K562 (cell line): ENCODE measurements around the gene HVCN1. TPM values are rescaled to one million over a fixed set of nuclear protein-coding genes. Genes with fewer than 3 reads are reported as not detected.

Source experiments
- ATAC-seq: fragments of 200-7000 bp; cut with Tn5 transposase; 3 replicates; pipeline ENCODE4 v1.9.1; 2020; ENCODE audit warnings: moderate library complexity
- BruUV-seq: library from RNA; stranded (reverse); fragments of 400-500 nt; replicated peaks from 2 replicates; lab custom pipeline; 2021; lab: Mats Ljungman, UMichigan
- CTCF ChIA-PET: fragments of 300-600 bp; formaldehyde crosslinking; extraction: SDS; loops from one replicate; lab custom pipeline; 2021; ENCODE audit warnings: low intra/inter-chr PET ratio; lab: Yijun Ruan, JAX
- POLR2A ChIA-PET: fragments of 300-600, 350-650 bp; sonication (Branson Sonifier 250); formaldehyde crosslinking; extraction: SDS; loops from one replicate; lab custom pipeline; 2021; ENCODE audit warnings: antibody characterized with exemption, inconsistent platforms; lab: Yijun Ruan, JAX
- DNase-seq, 4 experiments: peaks; one replicate each; pipeline versions ENCODE4 v3.0.0 to v3.0.0-alpha.2; 2011 to 2018; ENCODE audit warnings: low spot score in 3 of 4, mixed read lengths in 3 of 4; ENCODE audit errors: extremely low read depth in 1 of 4
- FAIRE-seq: peaks from 2 replicates; lab custom pipeline; 2011; peaks lifted over from hg19 to GRCh38; lab: Jason Lieb, UNC
- H2AFZ ChIP-seq: 2 replicates; pipeline ENCODE4 v1.6.0; 2011; ENCODE audit warnings: low read depth, low read length, control low read depth, inconsistent platforms
- H3K27ac ChIP-seq: fragments of 200-600 bp; 3 replicates; pipeline ENCODE4 v1.8.0; 2011; ENCODE audit warnings: low read depth, mild to moderate bottlenecking, control low read depth, inconsistent platforms, low read length, moderate library complexity, mixed read lengths; ENCODE audit errors: extremely low read depth
- H3K27me3 ChIP-seq, 2 experiments: fragments of 300-600 bp in 1 of 2; 2 replicates in 1 of 2; 3 replicates in 1 of 2; pipeline versions ENCODE4 v1.6.0 to v1.8.0; 2011; ENCODE audit warnings: inconsistent platforms in 2 of 2, low read length in 2 of 2, mild to moderate bottlenecking in 1 of 2, mixed read lengths in 1 of 2, moderate library complexity in 1 of 2; ENCODE audit not compliant: control insufficient read depth in 2 of 2, insufficient read depth in 2 of 2
- H3K36me3 ChIP-seq: fragments of 300-600 bp; 3 replicates; pipeline ENCODE4 v1.8.0; 2011; ENCODE audit warnings: mild to moderate bottlenecking, low read length, inconsistent platforms; ENCODE audit not compliant: control insufficient read depth, insufficient read depth
- H3K4me1 ChIP-seq, 2 experiments: fragments of 200-600 bp in 1 of 2; replicated peaks in 1 of 2; 2 replicates in 1 of 2; 3 replicates in 1 of 2; pipeline versions ENCODE4 v1.5.1 to v1.8.0; 2011; ENCODE audit warnings: inconsistent platforms in 2 of 2, low read length in 2 of 2, mild to moderate bottlenecking in 1 of 2, mixed read lengths in 1 of 2, moderate library complexity in 1 of 2; ENCODE audit not compliant: control insufficient read depth in 2 of 2, insufficient read depth in 2 of 2
- H3K4me2 ChIP-seq: 2 replicates; pipeline ENCODE4 v1.6.1; 2011; ENCODE audit warnings: low read length, control low read depth, inconsistent platforms, mixed read lengths; ENCODE audit not compliant: insufficient read depth
- H3K4me3 ChIP-seq: fragments of 200-600 bp; sonication (generic), shearing (Covaris generic); 2 replicates; pipeline ENCODE4 v1.5.1; 2016; ENCODE audit warnings: control low read depth, inconsistent platforms
- H3K79me2 ChIP-seq: fragments of 200-600 bp; 3 replicates; pipeline ENCODE4 v1.8.0; 2011; ENCODE audit warnings: low read length, inconsistent platforms; ENCODE audit not compliant: control insufficient read depth, insufficient read depth
- H3K9ac ChIP-seq, 2 experiments: 2 replicates each; pipeline versions ENCODE4 v1.6.0 to v1.6.1; 2011; ENCODE audit warnings: low read depth in 2 of 2, low read length in 2 of 2, control low read depth in 1 of 2, inconsistent platforms in 1 of 2, mild to moderate bottlenecking in 1 of 2, mixed read lengths in 1 of 2; ENCODE audit not compliant: insufficient read depth in 1 of 2
- H3K9me1 ChIP-seq: one replicate; pipeline ENCODE4 v1.6.0; 2011; ENCODE audit warnings: inconsistent platforms, mild to moderate bottlenecking, low read length, moderate library complexity; ENCODE audit not compliant: control insufficient read depth, insufficient read depth
- H3K9me3 ChIP-seq: replicated peaks from 2 replicates; pipeline ENCODE4 v1.5.1; 2011; ENCODE audit warnings: low read depth, low read length, inconsistent platforms; ENCODE audit not compliant: control insufficient read depth, insufficient read depth
- H4K20me1 ChIP-seq: replicated peaks from 2 replicates; pipeline ENCODE4 v1.6.1; 2011; ENCODE audit warnings: low read length, inconsistent platforms, mixed read lengths; ENCODE audit not compliant: control insufficient read depth, insufficient read depth
- CHAMP1 ChIP-seq: fragments of 450-650 bp; IDR thresholded peaks from 2 replicates; pipeline ENCODE4 v1.6.1; 2016; ENCODE audit warnings: mild to moderate bottlenecking
- KLF6 ChIP-seq: fragments of 250-450 bp; sonication (Bioruptor Pico); IDR thresholded peaks from 2 replicates; pipeline ENCODE4 v1.4.0; 2020; ENCODE audit warnings: mild to moderate bottlenecking, moderate library complexity, borderline replicate concordance
- NKRF ChIP-seq: fragments of 450-650 bp; IDR thresholded peaks from 2 replicates; pipeline ENCODE4 v1.6.1; 2016; ENCODE audit warnings: borderline replicate concordance
- NONO ChIP-seq, 2 experiments: fragments of 200-400 bp in 1 of 2; fragments of 450-650 bp in 1 of 2; formaldehyde crosslinking in 1 of 2; IDR thresholded peaks; 2 replicates each; pipeline ENCODE4 v1.6.1; 2017; ENCODE audit warnings: low read depth in 2 of 2, mild to moderate bottlenecking in 2 of 2, moderate library complexity in 2 of 2, low read length in 1 of 2
- POLR2AphosphoS5 ChIP-seq: IDR thresholded peaks from 2 replicates; pipeline ENCODE4 v1.6.1; 2011; ENCODE audit warnings: mild to moderate bottlenecking, low read depth, low read length, moderate library complexity; ENCODE audit not compliant: control insufficient read depth, insufficient read depth
- RAD51 ChIP-seq: fragments of 450-650 bp; IDR thresholded peaks from 2 replicates; pipeline ENCODE4 v1.7.1; 2016; ENCODE audit warnings: low read depth, mild to moderate bottlenecking, borderline replicate concordance
- SOX6 ChIP-seq: fragments of 450-650 bp; IDR thresholded peaks from 2 replicates; pipeline ENCODE4 v1.6.1; 2014; ENCODE audit warnings: mild to moderate bottlenecking
- ZBTB17 ChIP-seq: fragments of 450-650 bp; formaldehyde crosslinking; IDR thresholded peaks from 2 replicates; pipeline ENCODE4 v1.4.0; 2020; ENCODE audit warnings: mild to moderate bottlenecking
- ZNF134 ChIP-seq: fragments of 250-450 bp; sonication (Bioruptor Pico); conservative IDR thresholded peaks from 2 replicates; pipeline ENCODE4 v1.4.0; 2020
- ZNF780A ChIP-seq: fragments of 250-450 bp; sonication (Bioruptor Pico); IDR thresholded peaks from 2 replicates; pipeline ENCODE4 v1.5.0; 2021; ENCODE audit warnings: mild to moderate bottlenecking
- ZZZ3 ChIP-seq: fragments of 450-650 bp; IDR thresholded peaks from 2 replicates; pipeline ENCODE4 v1.6.1; 2016; ENCODE audit warnings: antibody characterized with exemption, mild to moderate bottlenecking, moderate library complexity
- WGBS: fragments of 100-300 bp; shearing (Covaris generic); methylation state at CpG from one replicate; pipeline ENCODE4 v1.1.6; 2016; ENCODE audit warnings: low coverage, mixed read lengths; ENCODE audit not compliant: insufficient coverage; ENCODE audit errors: missing lambda C conversion rate; 5-methylcytosine and 5-hydroxymethylcytosine counted together
- in situ Hi-C: fragments of 300-500 bp; cut with MboI; formaldehyde crosslinking; loops from 4 replicates; pipeline ENCODE4 v1.15.0; 2018; ENCODE audit warnings: inconsistent platforms, mixed read lengths
- intact Hi-C: fragments of 100-400 bp; cut with micrococcal nuclease; formaldehyde crosslinking; loops from 2 replicates; pipeline ENCODE4 v1.14.2; 2022
- polyA plus RNA-seq, 8 experiments: library from polyadenylated mRNA; depleted of rRNA in 4 of 8; stranded (reverse) in 5 of 8; unstranded in 3 of 8; fragments of >200 nt; fragmentation: Nextera tagmentation in 2 of 8; fragmentation: Illumina TruSeq in 1 of 8; extraction: Ambion mirVana in 2 of 8; extraction: Trizol in 1 of 8; gene quantifications; 2 replicates each; pipeline versions ENCODE4 v1.2.1 to v1.2.3, GENCODE V29; 2011 to 2014; ENCODE audit warnings: inconsistent platforms in 1 of 8, missing spikeins in 1 of 8
- total RNA-seq, 7 experiments: library from RNA; depleted of rRNA in 6 of 7; stranded (reverse); fragments of >200 nt in 6 of 7; fragmentation: Illumina TruSeq in 2 of 7; extraction: Trizol in 2 of 7; gene quantifications; 2 replicates each; pipeline versions ENCODE4 v1.2.1 to v1.2.3, GENCODE V29; 2011 to 2021; ENCODE audit warnings: low replicate concordance in 1 of 7

HVCN1 gene
- total and polyA plus RNA-seq, 9 of the 15 experiments (the other 6 are each of a cell fraction or from before 2014, with no cell fraction given) = 0.21 to 1.4 (median 0.74) TPM

- no peak overlapping the region for H3K9ac ChIP-seq
- CTCF ChIA-PET = no interaction called here
- in situ Hi-C loops (no loop called here), intact Hi-C loops (no loop called here)
- BruUV-seq = no TSS peak
- 39% methylated on average over 5 of the region's 5 CpGs for WGBS
- peaks cover 3% of the 10 kb centered on the region for H3K9me1 ChIP-seq
- H3K27me3 ChIP-seq = peaks cover 0 to 14% of the 10 kb centered on the region in 2 experiments; a peak in 1 of 5 replicates
- H3K27ac ChIP-seq = no peak overlapping the region
- H3K4me1 ChIP-seq = peaks cover 5 to 26% of the 10 kb centered on the region in 2 experiments
- FAIRE-seq = no peak
- no peak overlapping the region for H3K4me2 ChIP-seq
- no peaks in the 10 kb centered on the region for H3K36me3 ChIP-seq
- POLR2A ChIA-PET = no interaction called here
- no peak overlapping the region for H3K4me3 ChIP-seq
- H2AFZ ChIP-seq = no peak overlapping the region
- no peaks in the 10 kb centered on the region for H3K79me2 ChIP-seq
- TF ChIP-seq SOX6 (0 out of 2 replicates have a peak, but pooled peaks have one; percentile 47), ZNF134 (no peak)
- no peak for ATAC-seq
- no peaks in the 10 kb centered on the region for H4K20me1 ChIP-seq
- DNase-seq = no peak
- H3K9me3 ChIP-seq = no peaks in the 10 kb centered on the region
These were observed 52.4 kb downstream of the HVCN1 start for GRCh38 chr12:110636516-110636915.

- Histone ChIP-seq H3K27me3 (peaks cover 0 to 14% of the 10 kb centered on the region in 2 experiments; a peak in 1 of 5 replicates), H3K4me3 (no peak overlapping the region), H3K9me1 (peaks cover 3% of the 10 kb centered on the region), H3K4me2 (no peak overlapping the region), H2AFZ (no peak overlapping the region), H3K4me1 (peaks cover 0 to 12% of the 10 kb centered on the region in 2 experiments; a peak in 3 of 5 replicates), H3K36me3 (no peaks in the 10 kb centered on the region), H4K20me1 (no peaks in the 10 kb centered on the region), H3K79me2 (no peaks in the 10 kb centered on the region), H3K27ac (no peak overlapping the region), H3K9me3 (no peaks in the 10 kb centered on the region), H3K9ac (no peak overlapping the region)
- TF ChIP-seq ZBTB17 (CRISPR knock-in tag) (no peak), CHAMP1 (no peak), POLR2AphosphoS5 (no peak), NONO (IDR thresholded peaks at IDR 0.05; ENCODE audit: low read depth in 2 of 2, low read length in 1 of 2) (no peak), NKRF (no peak), ZZZ3 (no peak), KLF6 (CRISPR knock-in tag) (no peak), ZNF780A (CRISPR knock-in tag) (no peak), RAD51 (no peak)
- DNase-seq = no peak
- BruUV-seq = no TSS peak
- ATAC-seq = no peak
- FAIRE-seq = no peak
- POLR2A ChIA-PET = interaction anchor here (0.7 to 1.4 kb wide), 3 partner anchors 19 to 260 kb away, joined by 3 to 4 read pairs (median 3); no protein-coding TSS in a partner anchor
- CTCF ChIA-PET = no interaction called here
- intact Hi-C loops (no loop called here), in situ Hi-C loops (no loop called here)
These were observed 53.9 kb downstream of the HVCN1 start for GRCh38 chr12:110635055-110635454.
